GM23338 (cell line): ENCODE measurements around the gene ABCA1. TPM values are rescaled to one million over a fixed set of nuclear protein-coding genes. Genes with fewer than 3 reads are reported as not detected.

Experiments used
- ATAC-seq: fragments of 200-7000 bp; cut with Tn5 transposase; 3 replicates; pipeline ENCODE4 v1.9.1; 2020
- DNase-seq: peaks from one replicate; pipeline ENCODE4 v3.0.0-alpha.2; 2015; ENCODE audit warnings: low spot score
- H2AFZ ChIP-seq: fragments of 200-600 bp; sonication (generic); 2 replicates; pipeline ENCODE4 v1.8.0; 2016; ENCODE audit warnings: antibody characterized with exemption, mild to moderate bottlenecking, moderate library complexity
- H3F3A ChIP-seq: fragments of 200-600 bp; sonication (generic); replicated peaks from 2 replicates; pipeline ENCODE4 v1.8.0; 2017; ENCODE audit warnings: antibody characterized with exemption, mixed run types, low read depth
- H3K27ac ChIP-seq: fragments of 200-600 bp; sonication (generic); 2 replicates; pipeline ENCODE4 v1.6.1; 2016; ENCODE audit warnings: low read depth
- H3K27me3 ChIP-seq: fragments of 200-600 bp; sonication (generic); 2 replicates; pipeline ENCODE4 v1.8.0; 2016; ENCODE audit warnings: mild to moderate bottlenecking, mixed run types, moderate library complexity; ENCODE audit not compliant: insufficient read depth
- H3K36me3 ChIP-seq: fragments of 200-600 bp; sonication (generic); 2 replicates; pipeline ENCODE4 v1.8.0; 2016; ENCODE audit warnings: mild to moderate bottlenecking; ENCODE audit not compliant: insufficient read depth
- H3K4me1 ChIP-seq: fragments of 200-600 bp; sonication (generic); 2 replicates; pipeline ENCODE4 v1.8.0; 2016; ENCODE audit warnings: mild to moderate bottlenecking, moderate library complexity; ENCODE audit not compliant: insufficient read depth
- H3K4me2 ChIP-seq: fragments of 200-600 bp; sonication (generic); 2 replicates; pipeline ENCODE4 v1.7.1; 2017; ENCODE audit warnings: mixed run types
- H3K4me3 ChIP-seq: fragments of 200-600 bp; sonication (generic); 2 replicates; pipeline ENCODE4 v1.6.1; 2016; ENCODE audit warnings: mixed run types
- H3K79me2 ChIP-seq: fragments of 200-600 bp; sonication (generic); replicated peaks from 2 replicates; pipeline ENCODE4 v1.8.0; 2017; ENCODE audit warnings: mild to moderate bottlenecking; ENCODE audit not compliant: insufficient read depth
- H3K9me2 ChIP-seq: fragments of 200-600 bp; sonication (generic); 2 replicates; pipeline ENCODE4 v1.8.0; 2017; ENCODE audit not compliant: insufficient read depth
- H4K20me1 ChIP-seq: fragments of 200-600 bp; sonication (generic); replicated peaks from 2 replicates; pipeline ENCODE4 v1.8.0; 2017; ENCODE audit warnings: mild to moderate bottlenecking; ENCODE audit not compliant: insufficient read depth
- H3K27ac Mint-ChIP-seq: 2 replicates; pipeline ENCODE4 v1.8.0; 2020; ENCODE audit warnings: inconsistent platforms, mild to moderate bottlenecking, moderate library complexity, mixed read lengths
- H3K27me3 Mint-ChIP-seq: 3 replicates; pipeline ENCODE4 v1.8.0; 2022; ENCODE audit warnings: low read depth, mild to moderate bottlenecking, moderate library complexity, mixed read lengths, inconsistent platforms; ENCODE audit not compliant: insufficient read depth, poor library complexity
- H3K36me3 Mint-ChIP-seq: 3 replicates; pipeline ENCODE4 v1.8.0; 2021; ENCODE audit warnings: low read depth, mild to moderate bottlenecking, inconsistent platforms, moderate library complexity, mixed read lengths
- H3K4me1 Mint-ChIP-seq: 3 replicates; pipeline ENCODE4 v1.8.0; 2020; ENCODE audit warnings: mild to moderate bottlenecking, inconsistent platforms, mixed read lengths
- H3K4me3 Mint-ChIP-seq: 3 replicates; pipeline ENCODE4 v1.8.0; 2021; ENCODE audit warnings: moderate library complexity, mild to moderate bottlenecking, inconsistent platforms, mixed read lengths
- H3K9me3 Mint-ChIP-seq: 3 replicates; pipeline ENCODE4 v1.8.0; 2020; ENCODE audit warnings: moderate library complexity, mild to moderate bottlenecking, inconsistent platforms, mixed read lengths
- ETS1 ChIP-seq: IDR thresholded peaks from 2 replicates; pipeline ENCODE4 v1.6.1; 2016; ENCODE audit warnings: antibody characterized with exemption
- EZH2phosphoT487 ChIP-seq: fragments of 200-600 bp; sonication (generic); IDR thresholded peaks from one replicate; pipeline ENCODE4 v1.8.1; 2018; ENCODE audit warnings: antibody characterized with exemption; ENCODE audit not compliant: unreplicated experiment
- JUNB ChIP-seq: IDR thresholded peaks from one replicate; pipeline ENCODE4 v1.6.1; 2016; ENCODE audit warnings: antibody characterized with exemption; ENCODE audit not compliant: unreplicated experiment
- NANOG ChIP-seq: IDR thresholded peaks from 2 replicates; pipeline ENCODE4 v1.6.1; 2016; ENCODE audit warnings: antibody characterized with exemption, borderline replicate concordance
- POLR2AphosphoS5 ChIP-seq: IDR thresholded peaks from 2 replicates; pipeline ENCODE4 v1.6.1; 2016; ENCODE audit warnings: antibody characterized with exemption, low read depth
- STAT1 ChIP-seq: IDR thresholded peaks from one replicate; pipeline ENCODE4 v1.6.1; 2016; ENCODE audit warnings: antibody characterized with exemption; ENCODE audit not compliant: unreplicated experiment
- ZNF114 ChIP-seq: fragments of 250-450 bp; sonication (Bioruptor Pico); IDR thresholded peaks from 2 replicates; pipeline ENCODE4 v1.5.0; 2020; ENCODE audit warnings: mild to moderate bottlenecking, moderate library complexity
- polyA plus RNA-seq: library from polyadenylated mRNA; unstranded; fragments of >200 nt; fragmentation: Nextera tagmentation; extraction: Ambion mirVana; gene quantifications from 2 replicates; pipeline ENCODE4 v1.2.1, GENCODE V29; 2016
- total RNA-seq: library from RNA; depleted of rRNA; stranded (reverse); fragments of >200 nt; shearing (Covaris generic); gene quantifications from 2 replicates; pipeline ENCODE4 v1.2.3, GENCODE V29; 2014
- TF ChIP-seq, protein P1 (sequence below), 2 experiments: fragments of 200-600 bp in 1 of 2; sonication (generic) in 1 of 2; conservative IDR thresholded peaks; 2 replicates each; pipeline versions ENCODE4 v1.5.1 to v1.6.1; 2016 to 2017; ENCODE audit warnings: antibody characterized with exemption in 2 of 2, low read depth in 2 of 2, mild to moderate bottlenecking in 2 of 2, moderate library complexity in 1 of 2
- TF ChIP-seq, protein P2 (sequence below): IDR thresholded peaks from one replicate; pipeline ENCODE4 v1.6.1; 2018; ENCODE audit warnings: antibody characterized with exemption; ENCODE audit not compliant: unreplicated experiment

ABCA1 gene
- total and polyA plus RNA-seq, 2 experiments from 2014 or later, result 1.4 to 2.8 TPM

- H3K9me2 ChIP-seq, result no peaks in the 10 kb centered on the region
- H3K79me2 ChIP-seq, result no peaks in the 10 kb centered on the region
- H3K36me3 ChIP-seq, result no peaks in the 10 kb centered on the region
- H3K4me2 ChIP-seq, result no peak overlapping the region
- no peak overlapping the region for H3K27ac Mint-ChIP-seq
- no peaks in the 10 kb centered on the region for H3K9me3 Mint-ChIP-seq
- H3K4me1 Mint-ChIP-seq, result peaks cover 13% of the 10 kb centered on the region
- H3K36me3 Mint-ChIP-seq, result peaks cover 27% of the 10 kb centered on the region; the same call in 2 of the 3 replicates
- no peak overlapping the region for H2AFZ ChIP-seq
- H3K4me3 ChIP-seq, result no peak overlapping the region
- H3K4me1 ChIP-seq, result no peaks in the 10 kb centered on the region
- no peak overlapping the region for H3K27ac ChIP-seq
- H3F3A ChIP-seq, result no peaks in the 10 kb centered on the region
- TF ChIP-seq ETS1, result no peak
- no peak for ATAC-seq
- no peak for DNase-seq
- no peaks in the 10 kb centered on the region for H3K27me3 Mint-ChIP-seq
- H3K27me3 ChIP-seq, result no peaks in the 10 kb centered on the region
- H3K4me3 Mint-ChIP-seq, result no peak overlapping the region
- no peaks in the 10 kb centered on the region for H4K20me1 ChIP-seq
These were observed 74.8 kb downstream of the ABCA1 start for GRCh38 chr9:104853159-104853558.

GRCh38 chr9:104851546-104851920, 76.4 kb downstream of the ABCA1 start:
- Histone ChIP-seq H3K4me1 (no peaks in the 10 kb centered on the region), H2AFZ (no peak overlapping the region), H3K27ac (no peak overlapping the region), H3F3A (no peaks in the 10 kb centered on the region), H3K4me3 (no peak overlapping the region), H3K9me2 (no peaks in the 10 kb centered on the region), H3K4me2 (no peak overlapping the region), H3K79me2 (no peaks in the 10 kb centered on the region), H4K20me1 (no peaks in the 10 kb centered on the region), H3K27me3 (no peaks in the 10 kb centered on the region), H3K36me3 (no peaks in the 10 kb centered on the region)
- DNase-seq (no peak), ATAC-seq (no peak)
- Mint-ChIP-seq H3K27ac (no peak overlapping the region), H3K4me1 (peaks cover 16% of the 10 kb centered on the region), H3K9me3 (no peaks in the 10 kb centered on the region), H3K27me3 (no peaks in the 10 kb centered on the region), H3K36me3 (peaks cover 19% of the 10 kb centered on the region; the same call in 2 of the 3 replicates), H3K4me3 (no peak overlapping the region)
- TF ChIP-seq, protein P1, sequence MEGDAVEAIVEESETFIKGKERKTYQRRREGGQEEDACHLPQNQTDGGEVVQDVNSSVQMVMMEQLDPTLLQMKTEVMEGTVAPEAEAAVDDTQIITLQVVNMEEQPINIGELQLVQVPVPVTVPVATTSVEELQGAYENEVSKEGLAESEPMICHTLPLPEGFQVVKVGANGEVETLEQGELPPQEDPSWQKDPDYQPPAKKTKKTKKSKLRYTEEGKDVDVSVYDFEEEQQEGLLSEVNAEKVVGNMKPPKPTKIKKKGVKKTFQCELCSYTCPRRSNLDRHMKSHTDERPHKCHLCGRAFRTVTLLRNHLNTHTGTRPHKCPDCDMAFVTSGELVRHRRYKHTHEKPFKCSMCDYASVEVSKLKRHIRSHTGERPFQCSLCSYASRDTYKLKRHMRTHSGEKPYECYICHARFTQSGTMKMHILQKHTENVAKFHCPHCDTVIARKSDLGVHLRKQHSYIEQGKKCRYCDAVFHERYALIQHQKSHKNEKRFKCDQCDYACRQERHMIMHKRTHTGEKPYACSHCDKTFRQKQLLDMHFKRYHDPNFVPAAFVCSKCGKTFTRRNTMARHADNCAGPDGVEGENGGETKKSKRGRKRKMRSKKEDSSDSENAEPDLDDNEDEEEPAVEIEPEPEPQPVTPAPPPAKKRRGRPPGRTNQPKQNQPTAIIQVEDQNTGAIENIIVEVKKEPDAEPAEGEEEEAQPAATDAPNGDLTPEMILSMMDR (conservative IDR thresholded peaks at IDR 0.05; ENCODE audit: low read depth in 2 of 2), result no peak
- TF ChIP-seq JUNB, result no peak
- no peak for TF ChIP-seq EZH2phosphoT487
- TF ChIP-seq STAT1, result no peak
- TF ChIP-seq, protein P2, sequence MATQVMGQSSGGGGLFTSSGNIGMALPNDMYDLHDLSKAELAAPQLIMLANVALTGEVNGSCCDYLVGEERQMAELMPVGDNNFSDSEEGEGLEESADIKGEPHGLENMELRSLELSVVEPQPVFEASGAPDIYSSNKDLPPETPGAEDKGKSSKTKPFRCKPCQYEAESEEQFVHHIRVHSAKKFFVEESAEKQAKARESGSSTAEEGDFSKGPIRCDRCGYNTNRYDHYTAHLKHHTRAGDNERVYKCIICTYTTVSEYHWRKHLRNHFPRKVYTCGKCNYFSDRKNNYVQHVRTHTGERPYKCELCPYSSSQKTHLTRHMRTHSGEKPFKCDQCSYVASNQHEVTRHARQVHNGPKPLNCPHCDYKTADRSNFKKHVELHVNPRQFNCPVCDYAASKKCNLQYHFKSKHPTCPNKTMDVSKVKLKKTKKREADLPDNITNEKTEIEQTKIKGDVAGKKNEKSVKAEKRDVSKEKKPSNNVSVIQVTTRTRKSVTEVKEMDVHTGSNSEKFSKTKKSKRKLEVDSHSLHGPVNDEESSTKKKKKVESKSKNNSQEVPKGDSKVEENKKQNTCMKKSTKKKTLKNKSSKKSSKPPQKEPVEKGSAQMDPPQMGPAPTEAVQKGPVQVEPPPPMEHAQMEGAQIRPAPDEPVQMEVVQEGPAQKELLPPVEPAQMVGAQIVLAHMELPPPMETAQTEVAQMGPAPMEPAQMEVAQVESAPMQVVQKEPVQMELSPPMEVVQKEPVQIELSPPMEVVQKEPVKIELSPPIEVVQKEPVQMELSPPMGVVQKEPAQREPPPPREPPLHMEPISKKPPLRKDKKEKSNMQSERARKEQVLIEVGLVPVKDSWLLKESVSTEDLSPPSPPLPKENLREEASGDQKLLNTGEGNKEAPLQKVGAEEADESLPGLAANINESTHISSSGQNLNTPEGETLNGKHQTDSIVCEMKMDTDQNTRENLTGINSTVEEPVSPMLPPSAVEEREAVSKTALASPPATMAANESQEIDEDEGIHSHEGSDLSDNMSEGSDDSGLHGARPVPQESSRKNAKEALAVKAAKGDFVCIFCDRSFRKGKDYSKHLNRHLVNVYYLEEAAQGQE, result no peak
- no peak for TF ChIP-seq ZNF114
- TF ChIP-seq POLR2AphosphoS5, result no peak
- no peak for TF ChIP-seq NANOG
